Spinal cord (tissue), 10 donors: ENCODE results near the gene RBBP6. TPM values are rescaled to one million over a fixed set of nuclear protein-coding genes. Genes with fewer than 3 reads are reported as not detected.
"Not testable (repeated sequence)": the region's sequence is repeated elsewhere in the genome, so short reads cannot be mapped to it uniquely, and the experiment has no call there.

ENCODE experiments used
- DNase-seq, 6 donors: peaks; one replicate each; pipeline versions ENCODE4 v3.0.0 to v3.0.0-alpha.2; 2013 to 2015; ENCODE audit warnings: low spot score in 6 of 6, low read depth in 4 of 6
- H3K27ac ChIP-seq: one replicate; pipeline ENCODE4 v1.5.1; 2013; ENCODE audit warnings: low read depth, low read length, control low read depth
- H3K27me3 ChIP-seq: one replicate; pipeline ENCODE4 v1.6.1; 2013; ENCODE audit warnings: low read length; ENCODE audit not compliant: control insufficient read depth, insufficient read depth
- H3K36me3 ChIP-seq: one replicate; pipeline ENCODE4 v1.6.1; 2013; ENCODE audit warnings: low read length; ENCODE audit not compliant: control insufficient read depth, insufficient read depth
- H3K4me1 ChIP-seq: one replicate; pipeline ENCODE4 v1.6.1; 2013; ENCODE audit warnings: low read length; ENCODE audit not compliant: control insufficient read depth, insufficient read depth
- H3K4me3 ChIP-seq: one replicate; pipeline ENCODE4 v1.5.1; 2013; ENCODE audit warnings: low read depth, low read length, control low read depth
- H3K9me3 ChIP-seq: one replicate; pipeline ENCODE4 v1.6.1; 2013; ENCODE audit warnings: low read length; ENCODE audit not compliant: control insufficient read depth, insufficient read depth
- whole genome bisulfite sequencing: methylation state at CpG from one replicate; pipeline ENCODE4 v1.1.5; 2013; ENCODE audit warnings: missing lambda C conversion rate; ENCODE audit not compliant: insufficient coverage; 5-methylcytosine and 5-hydroxymethylcytosine counted together
- polyA plus RNA-seq, 2 donors: library from polyadenylated mRNA; unstranded; fragments of 120-200 nt; gene quantifications; one replicate each; pipeline ENCODE4 v1.2.1, GENCODE V29; 2013; ENCODE audit not compliant: insufficient read length in 2 of 2
- total RNA-seq, 2 donors: library from RNA; depleted of rRNA in 1 of 2; stranded (reverse); fragments of 120-200 nt in 1 of 2; fragments of >200 nt in 1 of 2; gene quantifications; one replicate each; pipeline versions ENCODE4 v1.2.3 to v1.2.4, GENCODE V29; 2013 to 2014
- donor health status: healthy.

Gene RBBP6
- total and polyA plus RNA-seq, 4 donors: 30.1 to 69.0 (median 52.6) TPM

GRCh38 chr16:24580665-24581064 is 41.3 kb downstream of the RBBP6 start:
- DNase-seq: peak in 3 of 6 donors; percentile 9 to 76 (median 39)
- Histone ChIP-seq H3K4me3 (no peak overlapping the region), H3K4me1 (no peaks in the 10 kb centered on the region), H3K36me3 (no peaks in the 10 kb centered on the region), H3K27ac (no peak overlapping the region), H3K27me3 (no peaks in the 10 kb centered on the region), H3K9me3 (no peaks in the 10 kb centered on the region)
- no CpG with 5 or more reads among the region's 5 CpGs for WGBS

DNA sequence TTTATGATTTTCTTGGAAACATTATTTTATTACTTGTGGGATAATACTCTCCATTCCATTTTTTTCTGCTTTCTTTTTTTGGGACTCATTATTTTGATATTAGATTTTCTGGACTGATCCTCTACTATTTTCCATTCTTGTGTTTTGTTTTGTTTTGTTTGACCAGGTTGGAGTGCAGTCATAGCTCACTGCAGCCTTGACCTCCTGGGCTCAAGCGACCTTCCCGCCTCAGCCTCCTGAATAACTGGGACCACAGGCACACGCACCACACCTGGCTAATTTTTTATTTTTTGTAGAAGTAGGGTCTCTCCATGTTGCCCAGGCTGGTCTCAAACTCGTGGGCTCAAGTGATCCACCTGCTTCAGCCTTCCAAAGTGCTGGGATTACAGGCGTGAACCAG is 44.1 kb downstream of the RBBP6 start:
- Histone ChIP-seq H3K4me1 (no peaks in the 10 kb centered on the region), H3K27ac (no peak overlapping the region), H3K27me3 (no peaks in the 10 kb centered on the region), H3K9me3 (no peaks in the 10 kb centered on the region), H3K36me3 (no peaks in the 10 kb centered on the region), H3K4me3 (no peak overlapping the region)
- no peak for DNase-seq
- 67% methylated on average over 2 of the region's 5 CpGs for WGBS

DNA sequence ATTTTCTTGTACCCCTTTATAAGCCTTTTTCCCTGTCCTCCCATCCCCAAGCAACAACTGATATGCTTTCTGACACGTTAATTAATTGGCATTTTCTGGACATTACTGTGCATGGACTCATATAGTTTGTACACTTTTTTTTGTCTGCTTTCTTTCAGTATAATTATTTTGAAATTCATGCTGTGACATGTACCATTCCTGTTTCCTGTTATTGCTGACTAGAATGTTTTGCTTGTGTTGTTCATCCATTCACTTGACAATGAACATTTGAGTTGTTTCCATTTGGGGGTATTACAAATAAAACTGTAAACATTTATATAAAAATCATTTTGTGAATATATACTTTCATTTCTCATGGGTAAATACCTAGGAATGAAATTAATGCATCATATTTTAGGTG is 50.6 kb downstream of the RBBP6 start:
- no peak for DNase-seq
- H3K27ac ChIP-seq: no peak overlapping the region
- WGBS: no CpG with 5 or more reads among the region's 1 CpG

GRCh38 chr16:24598777-24599437 is 59.5 kb downstream of the RBBP6 start:
- Histone ChIP-seq H3K27me3 (no peaks in the 10 kb centered on the region), H3K27ac (no peak overlapping the region), H3K4me3 (no peak overlapping the region), H3K36me3 (no peaks in the 10 kb centered on the region), H3K9me3 (no peaks in the 10 kb centered on the region), H3K4me1 (no peaks in the 10 kb centered on the region)
- DNase-seq: no peak
- WGBS: 92% methylated on average over 3 of the region's 8 CpGs

More for the DNA sequence above, 50.6 kb downstream of the RBBP6 start:
- Histone ChIP-seq H3K27me3 (no peaks in the 10 kb centered on the region), H3K36me3 (no peaks in the 10 kb centered on the region), H3K4me1 (no peaks in the 10 kb centered on the region), H3K4me3 (no peak overlapping the region), H3K9me3 (no peaks in the 10 kb centered on the region)

DNA sequence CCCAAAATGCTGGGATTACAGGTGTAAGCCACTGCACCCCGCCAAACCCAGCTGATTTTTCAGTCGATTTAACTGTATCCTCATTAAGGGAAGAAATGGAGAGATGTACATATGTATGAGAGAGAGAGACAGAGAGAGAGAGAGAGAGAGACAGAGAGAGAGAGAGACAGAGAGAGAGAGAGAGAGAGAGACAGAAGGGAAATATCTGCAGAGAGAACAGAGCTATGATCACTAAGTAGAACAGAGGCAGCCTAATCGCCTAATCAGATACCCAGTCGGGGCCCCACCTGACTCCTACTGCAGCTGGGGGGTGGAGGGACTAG is 70.0 kb downstream of the RBBP6 start:
- H3K27ac ChIP-seq: peak overlapping the region; percentile 17
- H3K9me3 ChIP-seq: no peaks in the 10 kb centered on the region
- DNase-seq: no peak
- no CpG with 5 or more reads among the region's 4 CpGs for WGBS
- H3K4me1 ChIP-seq: peaks cover 21% of the 10 kb centered on the region
- H3K4me3 ChIP-seq: peak overlapping the region; percentile 65
- no peaks in the 10 kb centered on the region for H3K27me3 ChIP-seq
- no peaks in the 10 kb centered on the region for H3K36me3 ChIP-seq

GRCh38 chr16:24609740-24610415 is 70.5 kb downstream of the RBBP6 start:
- Histone ChIP-seq H3K27me3 (no peaks in the 10 kb centered on the region), H3K27ac (peak overlapping the region; percentile 85), H3K9me3 (no peaks in the 10 kb centered on the region), H3K4me3 (peak overlapping the region; percentile 65), H3K4me1 (peaks cover 21% of the 10 kb centered on the region), H3K36me3 (no peaks in the 10 kb centered on the region)
- DNase-seq: peak; percentile 76 to 98 (median 86)
- 0% methylated on average over 17 of the region's 22 CpGs for WGBS

GRCh38 chr16:24610416-24610755 is 71.0 kb downstream of the RBBP6 start:
- Histone ChIP-seq H3K27me3 (no peaks in the 10 kb centered on the region), H3K27ac (peak overlapping the region; percentile 85), H3K9me3 (no peaks in the 10 kb centered on the region), H3K36me3 (no peaks in the 10 kb centered on the region), H3K4me3 (peak overlapping the region; percentile 65), H3K4me1 (peaks cover 21% of the 10 kb centered on the region)
- DNase-seq: peak in 5 of 6 donors; percentile 31 to 90 (median 70)
- WGBS: 0% methylated on average over 11 of the region's 13 CpGs

DNA sequence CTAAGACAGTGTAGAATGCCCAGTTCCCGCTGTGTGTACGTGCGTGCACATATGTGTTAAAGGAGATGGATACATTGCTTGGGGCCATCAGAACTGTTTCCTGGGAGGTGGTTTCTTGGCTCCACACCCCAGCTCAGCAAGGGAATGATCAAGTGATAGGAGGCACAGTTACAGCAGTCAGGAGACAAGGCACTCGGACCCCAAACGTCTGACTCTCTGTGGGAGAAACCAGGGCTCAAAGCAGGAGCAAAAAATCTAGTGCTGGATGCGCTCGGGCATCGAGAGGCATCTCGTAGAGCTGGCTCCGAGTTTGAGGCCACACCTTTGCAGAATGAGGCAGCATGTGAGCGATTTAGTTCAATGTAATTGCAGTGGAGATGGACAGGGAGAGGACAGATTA is 71.9 kb downstream of the RBBP6 start:
- Histone ChIP-seq H3K27ac (no peak overlapping the region), H3K9me3 (no peaks in the 10 kb centered on the region), H3K4me1 (peaks cover 21% of the 10 kb centered on the region), H3K27me3 (no peaks in the 10 kb centered on the region), H3K4me3 (no peak overlapping the region), H3K36me3 (no peaks in the 10 kb centered on the region)
- 58% methylated on average over 8 of the region's 11 CpGs for WGBS
- DNase-seq: peak in 2 of 6 donors; percentile 11 to 46

GRCh38 chr16:24612656-24613055 is 73.3 kb downstream of the RBBP6 start:
- H3K4me1 ChIP-seq: peaks cover 21% of the 10 kb centered on the region
- H3K4me3 ChIP-seq: no peak overlapping the region
- H3K27me3 ChIP-seq: no peaks in the 10 kb centered on the region
- H3K9me3 ChIP-seq: no peaks in the 10 kb centered on the region
- DNase-seq: no peak
- no peaks in the 10 kb centered on the region for H3K36me3 ChIP-seq
- H3K27ac ChIP-seq: no peak overlapping the region
- 73% methylated on average over 4 of the region's 4 CpGs for whole genome bisulfite sequencing

DNA sequence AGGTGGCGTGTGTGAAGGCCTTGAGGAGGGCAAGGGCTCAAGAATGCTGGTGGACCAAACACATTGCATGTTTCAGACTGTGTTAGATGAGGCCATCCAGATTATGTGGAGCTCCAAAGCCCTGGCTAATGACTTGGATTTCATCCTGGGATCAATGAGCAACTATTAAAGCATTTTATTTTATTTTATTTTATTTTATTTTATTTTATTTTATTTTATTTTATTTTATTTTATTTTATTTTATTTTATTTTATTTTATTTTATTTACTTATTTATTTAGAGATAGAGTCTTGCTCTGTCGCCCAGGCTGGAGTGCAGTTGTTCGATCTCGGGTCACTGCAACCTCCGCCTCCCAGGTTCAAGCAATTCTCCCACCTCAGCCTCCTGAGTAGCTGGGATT is 73.9 kb downstream of the RBBP6 start:
- H3K4me3 ChIP-seq, H3K36me3 ChIP-seq, H3K9me3 ChIP-seq, DNase-seq, H3K27ac ChIP-seq, H3K27me3 ChIP-seq: not testable (repeated sequence)
- H3K4me1 ChIP-seq: peaks cover 21% of the 10 kb centered on the region
- 92% methylated on average over 1 of the region's 5 CpGs for WGBS
